HepG2 (cell line): ENCODE measurements around the gene SPOPL. TPM values are rescaled to one million over a fixed set of nuclear protein-coding genes. Genes with fewer than 3 reads are reported as not detected.
A peak's percentile ranks its signal among the peaks of the same experiment; 100 is the strongest.

Experiments
- BORCS8-MEF2B ChIP-seq: sonication (generic); formaldehyde crosslinking; IDR thresholded peaks from 2 replicates; pipeline ENCODE4 v1.8.0; 2022; ENCODE audit warnings: mild to moderate bottlenecking, missing genetic modification reagents
- EP300 ChIP-seq, 3 experiments: sonication (generic) in 1 of 3; formaldehyde crosslinking in 1 of 3; IDR thresholded peaks; 2 replicates each; pipeline versions ENCODE4 v1.5.1 to v1.6.1; 2011 to 2020; ENCODE audit warnings: low read depth in 2 of 3, low read length in 2 of 3, borderline replicate concordance in 1 of 3, improper control_type of control experiment in 1 of 3, mild to moderate bottlenecking in 1 of 3, missing genetic modification reagents in 1 of 3, moderate library complexity in 1 of 3
- JDP2 ChIP-seq: sonication (generic); formaldehyde crosslinking; IDR thresholded peaks from 2 replicates; pipeline ENCODE4 v1.8.1; 2022; ENCODE audit warnings: missing genetic modification reagents, borderline replicate concordance
- NFIC ChIP-seq: IDR thresholded peaks from 2 replicates; pipeline ENCODE4 v1.6.1; 2012; ENCODE audit warnings: mild to moderate bottlenecking, low read length, inconsistent platforms
- NR2F1 ChIP-seq, 2 experiments: fragments of 450-650 bp in 1 of 2; formaldehyde crosslinking in 1 of 2; IDR thresholded peaks; 2 replicates each; pipeline versions ENCODE4 v1.5.0 to v1.6.1; 2016 to 2020; ENCODE audit warnings: mild to moderate bottlenecking in 1 of 2, missing compliant biosample characterization in 1 of 2, missing genetic modification reagents in 1 of 2, moderate library complexity in 1 of 2
- RFX1 ChIP-seq: fragments of 450-650 bp; IDR thresholded peaks from 2 replicates; pipeline ENCODE4 v1.6.1; 2017
- SMAD1 ChIP-seq: sonication (generic); formaldehyde crosslinking; IDR thresholded peaks from 2 replicates; pipeline ENCODE4 v1.4.0; 2020; ENCODE audit warnings: missing genetic modification reagents, low read depth, mild to moderate bottlenecking, borderline replicate concordance
- TCF7 ChIP-seq: sonication (generic); IDR thresholded peaks from 2 replicates; pipeline ENCODE4 v1.6.1; 2016; ENCODE audit warnings: antibody characterized with exemption, low read depth
- ZNF101 ChIP-seq: sonication (generic); formaldehyde crosslinking; IDR thresholded peaks from 2 replicates; pipeline ENCODE4 v1.4.0; 2020; ENCODE audit warnings: mild to moderate bottlenecking, low read depth, missing genetic modification reagents, borderline replicate concordance
- ZNF136 ChIP-seq: sonication (generic); formaldehyde crosslinking; IDR thresholded peaks from 2 replicates; pipeline ENCODE4 v1.8.1; 2022; ENCODE audit warnings: low read depth, mild to moderate bottlenecking, moderate library complexity, missing genetic modification reagents
- ZNF17 ChIP-seq: sonication (generic); formaldehyde crosslinking; IDR thresholded peaks from 2 replicates; pipeline ENCODE4 v1.5.0; 2020; ENCODE audit warnings: mild to moderate bottlenecking, missing genetic modification reagents
- ZNF274 ChIP-seq: sonication (generic); formaldehyde crosslinking; IDR thresholded peaks from 2 replicates; pipeline ENCODE4 v1.5.1; 2020; ENCODE audit warnings: mild to moderate bottlenecking, missing genetic modification reagents
- ZNF34 ChIP-seq: sonication (generic); formaldehyde crosslinking; IDR thresholded peaks from 2 replicates; pipeline ENCODE4 v1.4.0; 2020; ENCODE audit warnings: mild to moderate bottlenecking, missing genetic modification reagents, borderline replicate concordance
- ZNF567 ChIP-seq: sonication (generic); formaldehyde crosslinking; IDR thresholded peaks from 2 replicates; pipeline ENCODE4 v1.8.1; 2023; ENCODE audit warnings: mild to moderate bottlenecking, missing genetic modification reagents, borderline replicate concordance
- ZNF850 ChIP-seq: sonication (generic); formaldehyde crosslinking; conservative IDR thresholded peaks from 2 replicates; pipeline ENCODE4 v1.9.0; 2021; ENCODE audit warnings: mild to moderate bottlenecking, missing genetic modification reagents
- polyA plus RNA-seq, 8 experiments: library from polyadenylated mRNA; depleted of rRNA in 3 of 8; stranded (reverse) in 7 of 8; unstranded in 1 of 8; fragments of >200 nt; fragmentation: Illumina TruSeq in 4 of 8; extraction: Trizol in 4 of 8; gene quantifications; 2 replicates each; pipeline versions ENCODE4 v1.2.1 to v1.2.3, GENCODE V29; 2011 to 2016; ENCODE audit warnings: low read depth in 4 of 8, missing spikeins in 1 of 8, mixed read lengths in 1 of 8; ENCODE audit not compliant: insufficient read depth in 1 of 8
- total RNA-seq, 5 experiments: library from RNA; depleted of rRNA; stranded (reverse); fragments of >200 nt; fragmentation: Illumina TruSeq; extraction: Trizol; gene quantifications; 2 replicates each; pipeline ENCODE4 v1.2.3, GENCODE V29; 2016; ENCODE audit warnings: low read depth in 1 of 5
- TF ChIP-seq, protein P1 (sequence below): sonication (generic); formaldehyde crosslinking; IDR thresholded peaks from 2 replicates; pipeline ENCODE4 v1.5.0; 2020; ENCODE audit warnings: mild to moderate bottlenecking, missing genetic modification reagents
- TF ChIP-seq, protein P2 (sequence below): sonication (generic); formaldehyde crosslinking; conservative IDR thresholded peaks from 2 replicates; pipeline ENCODE4 v1.8.0; 2022; ENCODE audit warnings: missing genetic modification reagents
- TF ChIP-seq, protein P3 (sequence below): sonication (generic); formaldehyde crosslinking; IDR thresholded peaks from 2 replicates; pipeline ENCODE4 v1.4.0; 2020; ENCODE audit warnings: missing genetic modification reagents, mild to moderate bottlenecking, borderline replicate concordance
- TF ChIP-seq, protein P4 (sequence below): sonication (generic); formaldehyde crosslinking; IDR thresholded peaks from 2 replicates; pipeline ENCODE4 v1.4.0; 2020; ENCODE audit warnings: mild to moderate bottlenecking, missing genetic modification reagents

SPOPL gene
- total and polyA plus RNA-seq, 2 of the 13 experiments (the other 11 are each of a cell fraction or from before 2014, with no cell fraction given) = 12.6 to 51.6 TPM

DNA sequence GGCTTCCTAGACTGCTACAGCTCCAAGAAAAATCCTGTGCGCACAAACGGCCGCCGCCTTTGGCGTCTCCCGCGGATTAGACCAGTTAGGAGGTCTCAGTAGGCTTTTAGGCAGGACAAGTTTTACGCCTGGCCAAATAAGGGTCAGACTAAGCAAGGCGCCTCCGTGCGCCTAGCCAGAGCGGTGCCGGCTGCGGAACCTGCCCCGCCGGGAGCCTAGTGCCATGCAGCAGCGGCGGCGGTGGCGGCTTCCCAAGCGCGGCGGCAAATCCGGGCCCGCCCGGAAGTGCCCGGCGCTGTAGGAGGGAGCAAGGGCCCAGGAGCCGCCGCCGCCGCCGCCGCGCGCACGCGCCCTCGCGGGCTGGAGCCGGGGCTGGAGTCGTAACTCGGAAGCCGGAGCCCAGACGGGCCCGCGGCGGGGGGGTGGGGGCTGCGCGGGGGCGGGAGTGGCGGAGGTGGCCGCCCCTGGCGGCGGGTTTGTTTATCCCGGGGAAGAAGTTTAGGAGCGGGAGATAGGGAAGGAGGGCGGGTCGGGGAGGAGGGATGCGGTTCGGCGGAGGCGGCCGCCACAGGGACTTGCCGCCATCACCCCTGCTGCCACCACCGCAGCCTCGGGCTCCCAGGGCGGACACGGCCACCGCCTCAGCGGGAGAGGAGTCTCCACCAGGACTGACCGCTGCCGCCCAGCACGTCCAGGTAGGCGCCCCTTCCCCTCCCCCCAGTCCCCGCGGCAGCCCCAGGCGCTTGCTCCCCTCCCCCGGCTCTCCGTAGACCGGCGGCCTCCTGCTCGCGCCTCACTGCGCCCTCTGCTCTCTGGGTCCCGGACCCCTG is at the start of gene SPOPL (continued):
- TF ChIP-seq, protein P1, sequence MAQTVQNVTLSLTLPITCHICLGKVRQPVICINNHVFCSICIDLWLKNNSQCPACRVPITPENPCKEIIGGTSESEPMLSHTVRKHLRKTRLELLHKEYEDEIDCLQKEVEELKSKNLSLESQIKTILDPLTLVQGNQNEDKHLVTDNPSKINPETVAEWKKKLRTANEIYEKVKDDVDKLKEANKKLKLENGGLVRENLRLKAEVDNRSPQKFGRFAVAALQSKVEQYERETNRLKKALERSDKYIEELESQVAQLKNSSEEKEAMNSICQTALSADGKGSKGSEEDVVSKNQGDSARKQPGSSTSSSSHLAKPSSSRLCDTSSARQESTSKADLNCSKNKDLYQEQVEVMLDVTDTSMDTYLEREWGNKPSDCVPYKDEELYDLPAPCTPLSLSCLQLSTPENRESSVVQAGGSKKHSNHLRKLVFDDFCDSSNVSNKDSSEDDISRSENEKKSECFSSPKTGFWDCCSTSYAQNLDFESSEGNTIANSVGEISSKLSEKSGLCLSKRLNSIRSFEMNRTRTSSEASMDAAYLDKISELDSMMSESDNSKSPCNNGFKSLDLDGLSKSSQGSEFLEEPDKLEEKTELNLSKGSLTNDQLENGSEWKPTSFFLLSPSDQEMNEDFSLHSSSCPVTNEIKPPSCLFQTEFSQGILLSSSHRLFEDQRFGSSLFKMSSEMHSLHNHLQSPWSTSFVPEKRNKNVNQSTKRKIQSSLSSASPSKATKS = no peak
- TF ChIP-seq ZNF101 (CRISPR knock-in tag) (no peak), ZNF17 (CRISPR knock-in tag) (no peak), TCF7 (no peak), ZNF274 (CRISPR knock-in tag) (peak; percentile 93), BORCS8-MEF2B (CRISPR knock-in tag) (peak; percentile 84; the same call in 1 of the 2 replicates), ZNF567 (CRISPR knock-in tag) (no peak), NFIC (no peak), NR2F1 (CRISPR knock-in tag; IDR thresholded peaks at IDR 0.05) (no peak), SMAD1 (CRISPR knock-in tag) (peak; percentile 78; the same call in 1 of the 2 replicates), EP300 (IDR thresholded peaks at IDR 0.05; ENCODE audit: low read depth in 2 of 2, low read length in 2 of 2) (0 out of 4 replicates have a peak, but pooled peaks of 1 of the 2 experiments have one; percentile 29), EP300 (CRISPR knock-in tag; IDR thresholded peaks at IDR 0.05; ENCODE audit: borderline replicate concordance) (no peak), ZNF136 (CRISPR knock-in tag) (no peak), ZNF850 (CRISPR knock-in tag) (peak; percentile 61; the same call in 1 of the 2 replicates), JDP2 (CRISPR knock-in tag) (no peak), RFX1 (no peak), ZNF34 (CRISPR knock-in tag) (0 out of 2 replicates have a peak, but pooled peaks have one; percentile 1)
- TF ChIP-seq, protein P2, sequence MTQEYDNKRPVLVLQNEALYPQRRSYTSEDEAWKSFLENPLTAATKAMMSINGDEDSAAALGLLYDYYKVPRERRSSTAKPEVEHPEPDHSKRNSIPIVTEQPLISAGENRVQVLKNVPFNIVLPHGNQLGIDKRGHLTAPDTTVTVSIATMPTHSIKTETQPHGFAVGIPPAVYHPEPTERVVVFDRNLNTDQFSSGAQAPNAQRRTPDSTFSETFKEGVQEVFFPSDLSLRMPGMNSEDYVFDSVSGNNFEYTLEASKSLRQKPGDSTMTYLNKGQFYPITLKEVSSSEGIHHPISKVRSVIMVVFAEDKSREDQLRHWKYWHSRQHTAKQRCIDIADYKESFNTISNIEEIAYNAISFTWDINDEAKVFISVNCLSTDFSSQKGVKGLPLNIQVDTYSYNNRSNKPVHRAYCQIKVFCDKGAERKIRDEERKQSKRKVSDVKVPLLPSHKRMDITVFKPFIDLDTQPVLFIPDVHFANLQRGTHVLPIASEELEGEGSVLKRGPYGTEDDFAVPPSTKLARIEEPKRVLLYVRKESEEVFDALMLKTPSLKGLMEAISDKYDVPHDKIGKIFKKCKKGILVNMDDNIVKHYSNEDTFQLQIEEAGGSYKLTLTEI = no peak
- TF ChIP-seq, protein P3, sequence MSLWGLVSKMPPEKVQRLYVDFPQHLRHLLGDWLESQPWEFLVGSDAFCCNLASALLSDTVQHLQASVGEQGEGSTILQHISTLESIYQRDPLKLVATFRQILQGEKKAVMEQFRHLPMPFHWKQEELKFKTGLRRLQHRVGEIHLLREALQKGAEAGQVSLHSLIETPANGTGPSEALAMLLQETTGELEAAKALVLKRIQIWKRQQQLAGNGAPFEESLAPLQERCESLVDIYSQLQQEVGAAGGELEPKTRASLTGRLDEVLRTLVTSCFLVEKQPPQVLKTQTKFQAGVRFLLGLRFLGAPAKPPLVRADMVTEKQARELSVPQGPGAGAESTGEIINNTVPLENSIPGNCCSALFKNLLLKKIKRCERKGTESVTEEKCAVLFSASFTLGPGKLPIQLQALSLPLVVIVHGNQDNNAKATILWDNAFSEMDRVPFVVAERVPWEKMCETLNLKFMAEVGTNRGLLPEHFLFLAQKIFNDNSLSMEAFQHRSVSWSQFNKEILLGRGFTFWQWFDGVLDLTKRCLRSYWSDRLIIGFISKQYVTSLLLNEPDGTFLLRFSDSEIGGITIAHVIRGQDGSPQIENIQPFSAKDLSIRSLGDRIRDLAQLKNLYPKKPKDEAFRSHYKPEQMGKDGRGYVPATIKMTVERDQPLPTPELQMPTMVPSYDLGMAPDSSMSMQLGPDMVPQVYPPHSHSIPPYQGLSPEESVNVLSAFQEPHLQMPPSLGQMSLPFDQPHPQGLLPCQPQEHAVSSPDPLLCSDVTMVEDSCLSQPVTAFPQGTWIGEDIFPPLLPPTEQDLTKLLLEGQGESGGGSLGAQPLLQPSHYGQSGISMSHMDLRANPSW (CRISPR knock-in tag) = 0 out of 2 replicates have a peak, but pooled peaks have one; percentile 36
- TF ChIP-seq, protein P4, sequence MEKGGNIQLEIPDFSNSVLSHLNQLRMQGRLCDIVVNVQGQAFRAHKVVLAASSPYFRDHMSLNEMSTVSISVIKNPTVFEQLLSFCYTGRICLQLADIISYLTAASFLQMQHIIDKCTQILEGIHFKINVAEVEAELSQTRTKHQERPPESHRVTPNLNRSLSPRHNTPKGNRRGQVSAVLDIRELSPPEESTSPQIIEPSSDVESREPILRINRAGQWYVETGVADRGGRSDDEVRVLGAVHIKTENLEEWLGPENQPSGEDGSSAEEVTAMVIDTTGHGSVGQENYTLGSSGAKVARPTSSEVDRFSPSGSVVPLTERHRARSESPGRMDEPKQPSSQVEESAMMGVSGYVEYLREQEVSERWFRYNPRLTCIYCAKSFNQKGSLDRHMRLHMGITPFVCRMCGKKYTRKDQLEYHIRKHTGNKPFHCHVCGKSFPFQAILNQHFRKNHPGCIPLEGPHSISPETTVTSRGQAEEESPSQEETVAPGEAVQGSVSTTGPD (CRISPR knock-in tag) = peak; percentile 18; the same call in 1 of the 2 replicates
